Neural progenitor cell (in vitro differentiated cells): ENCODE data around the gene PWP2.
"Not testable (repeated sequence)": the region's sequence is repeated elsewhere in the genome, so short reads cannot be mapped to it uniquely, and the experiment has no call there.

Source experiments
- CTCF ChIP-seq: fragments of 200-600 bp; sonication (generic); IDR thresholded peaks from 2 replicates; pipeline ENCODE4 v1.5.1; 2017; ENCODE audit warnings: antibody characterized with exemption, mild to moderate bottlenecking
- EZH2 ChIP-seq: fragments of 200-600 bp; sonication (generic); IDR thresholded peaks from 2 replicates; pipeline ENCODE4 v1.6.1; 2017; ENCODE audit warnings: antibody characterized with exemption, mild to moderate bottlenecking, moderate library complexity
- EZH2phosphoT487 ChIP-seq: fragments of 200-600 bp; sonication (generic); IDR thresholded peaks from 2 replicates; pipeline ENCODE4 v1.6.1; 2017; ENCODE audit warnings: antibody characterized with exemption

- TF ChIP-seq EZH2, CTCF, EZH2phosphoT487: not testable (repeated sequence)
These were observed 38.4 kb downstream of the PWP2 start for GRCh38 chr21:44145616-44146015.
